ENCODE results near the gene JMJD1C.

Gene JMJD1C

DNA sequence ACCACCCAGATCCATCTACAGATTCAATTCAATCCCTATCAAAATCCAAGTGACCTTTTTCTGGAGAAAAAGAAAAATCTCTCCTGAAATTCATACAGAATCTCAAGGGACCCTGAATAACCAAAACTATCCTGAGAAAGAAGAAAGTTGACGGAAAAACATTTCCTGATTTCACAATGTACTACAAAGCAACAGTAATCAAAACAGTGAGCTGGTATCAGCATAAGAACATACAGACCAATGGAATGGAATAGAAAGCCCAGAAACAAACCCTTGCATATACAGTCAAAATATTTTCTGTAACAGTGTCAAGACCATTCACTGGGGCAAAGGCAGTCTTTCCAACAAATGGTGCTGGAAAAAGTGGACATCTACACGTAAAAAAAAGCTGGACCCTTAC lies 89.9 kb downstream of the JMJD1C start:
- no peak overlapping the region for H2BK15ac ChIP-seq (ENCODE audit: low read depth, poor library complexity, severe bottlenecking)
- H3K18ac ChIP-seq (ENCODE audit: low read depth in 1 of 2, low read length in 2 of 2), result peak overlapping the region in 1 of 2 experiments; percentile 33
- H3K36me3 ChIP-seq (ENCODE audit: control insufficient read depth in 1 of 2, insufficient read depth in 2 of 2, low read depth in 1 of 2, low read length in 2 of 2), result peaks cover 2 to 10% of the 10 kb centered on the region in 2 experiments
- WGBS, result 100% methylated on average over 1 of the region's 2 CpGs
- no peak overlapping the region for H2BK5ac ChIP-seq (ENCODE audit: low read depth, low read length, poor library complexity, severe bottlenecking)
- H3K4me1 ChIP-seq (ENCODE audit: control insufficient read depth, insufficient read depth, low read depth, low read length), result no peaks in the 10 kb centered on the region
- peak overlapping the region; percentile 87 for H3K9ac ChIP-seq (ENCODE audit: low read length)
- H3K9me3 ChIP-seq (ENCODE audit: control insufficient read depth, low read length), result no peaks in the 10 kb centered on the region
- no peak overlapping the region for H3K27ac ChIP-seq (ENCODE audit: low read length, poor library complexity, severe bottlenecking)
- no peak overlapping the region for H2AK5ac ChIP-seq (ENCODE audit: low read length, severe bottlenecking)
- no peaks in the 10 kb centered on the region for H3K27me3 ChIP-seq (ENCODE audit: control insufficient read depth in 1 of 2, insufficient read depth in 1 of 2, low read length in 2 of 2)
- no peak overlapping the region for H2BK12ac ChIP-seq (ENCODE audit: low read length in 2 of 2)
- H3K4me3 ChIP-seq (ENCODE audit: insufficient read depth in 1 of 2, low read depth in 1 of 2, low read length in 2 of 2), result no peak overlapping the region
- H2AFZ ChIP-seq (ENCODE audit: low read depth, low read length), result no peak overlapping the region
- peaks cover 6% of the 10 kb centered on the region for H3K79me1 ChIP-seq (replicated peaks; ENCODE audit: low read length, poor library complexity, severe bottlenecking)
- no peak overlapping the region for H3K4ac ChIP-seq (ENCODE audit: low read depth in 1 of 2, low read length in 2 of 2)
- H3K23ac ChIP-seq (ENCODE audit: low read length in 2 of 2), result no peak overlapping the region
- H3K4me2 ChIP-seq (ENCODE audit: low read length, poor library complexity, severe bottlenecking), result no peak overlapping the region
- H4K8ac ChIP-seq (ENCODE audit: low read length), result no peak overlapping the region
- no peak overlapping the region for H3K14ac ChIP-seq (ENCODE audit: low read length in 2 of 2)
- peak; percentile 68 for DNase-seq
- H2BK120ac ChIP-seq (ENCODE audit: low read depth, low read length), result peak overlapping the region; percentile 49
- no peak overlapping the region for H4K91ac ChIP-seq (ENCODE audit: low read length)

DNA sequence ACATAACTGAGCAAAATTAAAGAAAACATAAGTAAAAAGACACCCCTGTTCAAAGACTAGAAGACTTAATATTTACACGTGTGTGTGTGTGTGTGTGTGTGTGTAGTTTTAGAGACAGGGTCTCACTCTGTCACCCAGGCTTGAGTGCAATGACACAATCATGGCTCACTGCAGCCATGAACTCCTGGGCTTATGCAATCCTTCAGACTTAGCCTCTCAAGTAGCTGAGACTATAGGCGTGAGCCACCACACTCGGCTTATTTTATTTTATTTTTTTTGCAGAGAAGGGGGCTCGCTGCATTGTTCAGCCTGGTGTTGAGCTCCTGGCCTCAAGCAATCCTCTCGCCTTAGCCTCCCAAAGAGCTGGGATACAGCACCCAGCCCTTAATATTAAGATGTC lies 90.3 kb downstream of the JMJD1C start:
- Histone ChIP-seq H4K8ac (ENCODE audit: low read length) (no peak overlapping the region), H3K4me3 (ENCODE audit: insufficient read depth in 1 of 2, low read depth in 1 of 2, low read length in 2 of 2) (no peak overlapping the region), H2AFZ (ENCODE audit: low read depth, low read length) (no peak overlapping the region), H3K27ac (ENCODE audit: low read length, poor library complexity, severe bottlenecking) (no peak overlapping the region), H3K4me1 (ENCODE audit: control insufficient read depth, insufficient read depth, low read depth, low read length) (no peaks in the 10 kb centered on the region), H4K91ac (ENCODE audit: low read length) (no peak overlapping the region), H3K4me2 (ENCODE audit: low read length, poor library complexity, severe bottlenecking) (no peak overlapping the region), H3K4ac (ENCODE audit: low read depth in 1 of 2, low read length in 2 of 2) (no peak overlapping the region), H2BK15ac (ENCODE audit: low read depth, poor library complexity, severe bottlenecking) (no peak overlapping the region), H2BK12ac (ENCODE audit: low read length in 2 of 2) (no peak overlapping the region), H3K23ac (ENCODE audit: low read length in 2 of 2) (no peak overlapping the region), H3K14ac (ENCODE audit: low read length in 2 of 2) (no peak overlapping the region), H3K27me3 (ENCODE audit: control insufficient read depth in 1 of 2, insufficient read depth in 1 of 2, low read length in 2 of 2) (no peaks in the 10 kb centered on the region), H2BK120ac (ENCODE audit: low read depth, low read length) (peak overlapping the region; percentile 49), H2BK5ac (ENCODE audit: low read depth, low read length, poor library complexity, severe bottlenecking) (no peak overlapping the region), H3K9ac (ENCODE audit: low read length) (peak overlapping the region; percentile 87), H3K9me3 (ENCODE audit: control insufficient read depth, low read length) (no peaks in the 10 kb centered on the region), H3K36me3 (ENCODE audit: control insufficient read depth in 1 of 2, insufficient read depth in 2 of 2, low read depth in 1 of 2, low read length in 2 of 2) (peaks cover 2 to 10% of the 10 kb centered on the region in 2 experiments), H3K18ac (ENCODE audit: low read depth in 1 of 2, low read length in 2 of 2) (peak overlapping the region; percentile 33 to 76), H3K79me1 (replicated peaks; ENCODE audit: low read length, poor library complexity, severe bottlenecking) (peaks cover 6% of the 10 kb centered on the region), H2AK5ac (ENCODE audit: low read length, severe bottlenecking) (no peak overlapping the region)
- peak; percentile 33 for DNase-seq
- WGBS, result 80% methylated on average over 5 of the region's 5 CpGs

DNA sequence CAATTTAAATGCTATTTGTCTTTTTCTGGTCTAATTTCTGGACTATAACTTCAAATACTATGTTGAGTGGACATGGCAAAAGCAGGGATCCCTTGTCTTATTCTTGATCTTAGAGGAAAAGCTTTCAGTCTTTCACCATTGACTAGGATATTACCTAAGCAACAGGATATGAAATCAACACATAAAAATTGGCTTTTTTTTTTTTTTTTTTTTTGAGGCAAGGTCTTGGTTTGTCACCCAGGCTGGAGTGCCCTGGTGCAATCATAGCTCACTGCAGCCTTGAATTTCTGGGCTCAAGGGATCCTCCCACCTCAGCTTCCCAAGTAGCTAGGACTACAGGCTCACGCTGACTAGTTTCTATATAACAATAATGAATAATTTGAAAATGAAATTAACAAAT lies 90.8 kb downstream of the JMJD1C start:
- no peaks in the 10 kb centered on the region for H3K4me1 ChIP-seq (ENCODE audit: control insufficient read depth, insufficient read depth, low read depth, low read length)
- no peak overlapping the region for H3K18ac ChIP-seq (ENCODE audit: low read depth in 1 of 2, low read length in 2 of 2)
- H3K27me3 ChIP-seq (ENCODE audit: control insufficient read depth in 1 of 2, insufficient read depth in 1 of 2, low read length in 2 of 2), result no peaks in the 10 kb centered on the region
- no peak overlapping the region for H2AK5ac ChIP-seq (ENCODE audit: low read length, severe bottlenecking)
- no peak overlapping the region for H3K4me2 ChIP-seq (ENCODE audit: low read length, poor library complexity, severe bottlenecking)
- DNase-seq, result peak; percentile 42
- no peak overlapping the region for H3K27ac ChIP-seq (ENCODE audit: low read length, poor library complexity, severe bottlenecking)
- no peak overlapping the region for H2BK15ac ChIP-seq (ENCODE audit: low read depth, poor library complexity, severe bottlenecking)
- H3K36me3 ChIP-seq (ENCODE audit: control insufficient read depth in 1 of 2, insufficient read depth in 2 of 2, low read depth in 1 of 2, low read length in 2 of 2), result peaks cover 2 to 8% of the 10 kb centered on the region in 2 experiments
- H3K4ac ChIP-seq (ENCODE audit: low read depth in 1 of 2, low read length in 2 of 2), result no peak overlapping the region
- no peak overlapping the region for H4K8ac ChIP-seq (ENCODE audit: low read length)
- no peak overlapping the region for H3K23ac ChIP-seq (ENCODE audit: low read length in 2 of 2)
- no CpG with 5 or more reads among the region's 1 CpG for WGBS
- no peak overlapping the region for H4K91ac ChIP-seq (ENCODE audit: low read length)
- H2BK5ac ChIP-seq (ENCODE audit: low read depth, low read length, poor library complexity, severe bottlenecking), result no peak overlapping the region
- H3K9ac ChIP-seq (ENCODE audit: low read length), result peak overlapping the region; percentile 87
- no peak overlapping the region for H3K4me3 ChIP-seq (ENCODE audit: insufficient read depth in 1 of 2, low read depth in 1 of 2, low read length in 2 of 2)
- no peak overlapping the region for H3K14ac ChIP-seq (ENCODE audit: low read length in 2 of 2)
- H3K9me3 ChIP-seq (ENCODE audit: control insufficient read depth, low read length), result no peaks in the 10 kb centered on the region
- no peak overlapping the region for H2AFZ ChIP-seq (ENCODE audit: low read depth, low read length)
- no peak overlapping the region for H2BK120ac ChIP-seq (ENCODE audit: low read depth, low read length)
- no peak overlapping the region for H2BK12ac ChIP-seq (ENCODE audit: low read length in 2 of 2)
- H3K79me1 ChIP-seq (replicated peaks; ENCODE audit: low read length, poor library complexity, severe bottlenecking), result peaks cover 8% of the 10 kb centered on the region

DNA sequence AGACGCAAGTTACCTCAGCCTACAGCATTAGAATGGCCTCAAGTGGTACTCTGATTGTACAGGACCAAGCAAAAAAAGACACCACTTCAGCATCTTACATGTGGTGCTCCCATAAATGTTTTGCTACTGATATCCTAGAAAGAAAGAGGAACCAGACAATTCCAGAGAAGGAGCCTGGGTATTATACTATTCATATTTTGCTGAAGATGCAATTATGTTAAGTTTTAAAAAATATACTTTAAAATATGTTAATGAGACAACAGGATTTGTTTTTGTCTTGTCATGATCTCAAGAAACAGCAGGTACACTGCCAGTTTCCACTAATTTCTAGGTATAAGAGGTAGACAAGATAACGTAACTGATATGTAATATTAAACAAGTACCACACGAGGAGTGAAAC lies 92.6 kb downstream of the JMJD1C start:
- DNase-seq, result no peak
- no peak overlapping the region for H3K14ac ChIP-seq (ENCODE audit: low read length in 2 of 2)
- no peak overlapping the region for H3K4me3 ChIP-seq (ENCODE audit: insufficient read depth in 1 of 2, low read depth in 1 of 2, low read length in 2 of 2)
- H3K79me1 ChIP-seq (replicated peaks; ENCODE audit: low read length, poor library complexity, severe bottlenecking), result peaks cover 12% of the 10 kb centered on the region
- H3K27ac ChIP-seq (ENCODE audit: low read length, poor library complexity, severe bottlenecking), result no peak overlapping the region
- H3K9ac ChIP-seq (ENCODE audit: low read length), result no peak overlapping the region
- no peaks in the 10 kb centered on the region for H3K9me3 ChIP-seq (ENCODE audit: control insufficient read depth, low read length)
- no peaks in the 10 kb centered on the region for H3K36me3 ChIP-seq (ENCODE audit: control insufficient read depth in 1 of 2, insufficient read depth in 2 of 2, low read depth in 1 of 2, low read length in 2 of 2)
- no peak overlapping the region for H2BK12ac ChIP-seq (ENCODE audit: low read length in 2 of 2)
- WGBS, result 100% methylated on average over 1 of the region's 3 CpGs
- no peak overlapping the region for H4K8ac ChIP-seq (ENCODE audit: low read length)
- H2BK15ac ChIP-seq (ENCODE audit: low read depth, poor library complexity, severe bottlenecking), result no peak overlapping the region
- H3K27me3 ChIP-seq (ENCODE audit: control insufficient read depth in 1 of 2, insufficient read depth in 1 of 2, low read length in 2 of 2), result no peaks in the 10 kb centered on the region
- H4K91ac ChIP-seq (ENCODE audit: low read length), result no peak overlapping the region
- H3K4me1 ChIP-seq (ENCODE audit: control insufficient read depth, insufficient read depth, low read depth, low read length), result peaks cover 1% of the 10 kb centered on the region
- H2BK5ac ChIP-seq (ENCODE audit: low read depth, low read length, poor library complexity, severe bottlenecking), result no peak overlapping the region
- no peak overlapping the region for H3K23ac ChIP-seq (ENCODE audit: low read length in 2 of 2)
- no peak overlapping the region for H2AK5ac ChIP-seq (ENCODE audit: low read length, severe bottlenecking)
- H3K4me2 ChIP-seq (ENCODE audit: low read length, poor library complexity, severe bottlenecking), result no peak overlapping the region
- H3K4ac ChIP-seq (ENCODE audit: low read depth in 1 of 2, low read length in 2 of 2), result no peak overlapping the region
- H2BK120ac ChIP-seq (ENCODE audit: low read depth, low read length), result no peak overlapping the region
- no peak overlapping the region for H2AFZ ChIP-seq (ENCODE audit: low read depth, low read length)
- H3K18ac ChIP-seq (ENCODE audit: low read depth in 1 of 2, low read length in 2 of 2), result no peak overlapping the region
